Esophagus mucosa (tissue), 1 donor: ENCODE data around the gene L1CAM. TPM values are rescaled to one million over a fixed set of nuclear protein-coding genes. Genes with fewer than 3 reads are reported as not detected.
"Not testable (repeated sequence)": the region's sequence is repeated elsewhere in the genome, so short reads cannot be mapped to it uniquely, and the experiment has no call there.

ENCODE experiments used
- ATAC-seq: fragments of 200-7000 bp; cut with Tn5 transposase; one replicate; pipeline ENCODE4 v1.9.1; 2020
- total RNA-seq: library from RNA; stranded (reverse); gene quantifications from one replicate; pipeline ENCODE4 v1.2.4, GENCODE V29; 2023
- donor health status: DM: yes; HTN: yes; CAD: no.

Gene L1CAM
- total RNA-seq, 1 donor from 2014 or later, result 0.80 TPM

DNA sequence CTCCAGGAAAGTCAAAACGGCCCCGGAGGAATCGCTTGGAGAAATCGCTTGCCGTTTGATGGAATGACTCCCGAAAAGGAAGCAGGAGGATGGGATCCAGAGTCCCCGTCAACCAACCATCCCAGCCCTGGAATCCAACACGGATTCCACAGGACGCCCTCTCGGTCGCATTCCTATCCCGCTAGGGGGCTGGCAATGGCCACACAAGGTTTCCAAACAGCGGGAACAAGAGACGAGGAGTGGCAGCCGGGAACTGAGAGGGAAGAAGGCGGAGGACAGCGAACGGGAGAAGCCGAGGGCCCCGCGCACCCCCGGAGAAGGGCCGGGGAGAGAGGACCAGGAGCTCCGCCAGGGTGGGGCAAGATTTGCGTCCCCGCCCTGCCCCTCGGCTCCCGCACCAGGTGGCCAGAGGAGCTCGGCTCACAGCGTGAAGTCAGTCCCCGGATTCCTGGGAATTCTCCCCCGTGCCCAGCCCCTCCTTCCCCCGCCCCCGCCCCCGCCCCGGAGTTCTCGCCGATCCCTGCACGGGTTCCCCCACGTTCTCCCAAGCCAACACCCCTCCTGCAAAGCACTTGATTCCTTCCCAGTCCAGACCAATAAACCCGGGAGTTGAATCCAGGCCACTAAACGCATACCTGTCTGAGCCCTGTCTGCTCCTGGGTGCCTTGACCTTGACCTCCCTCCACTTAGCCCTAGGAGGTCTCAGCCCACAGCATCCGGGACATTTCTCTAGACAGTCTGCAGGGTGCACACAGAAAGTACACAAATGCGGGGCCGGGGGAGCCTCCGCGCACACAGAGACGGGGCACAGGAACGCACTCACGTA lies 57.0 kb downstream of the L1CAM start:
- no peak for ATAC-seq

DNA sequence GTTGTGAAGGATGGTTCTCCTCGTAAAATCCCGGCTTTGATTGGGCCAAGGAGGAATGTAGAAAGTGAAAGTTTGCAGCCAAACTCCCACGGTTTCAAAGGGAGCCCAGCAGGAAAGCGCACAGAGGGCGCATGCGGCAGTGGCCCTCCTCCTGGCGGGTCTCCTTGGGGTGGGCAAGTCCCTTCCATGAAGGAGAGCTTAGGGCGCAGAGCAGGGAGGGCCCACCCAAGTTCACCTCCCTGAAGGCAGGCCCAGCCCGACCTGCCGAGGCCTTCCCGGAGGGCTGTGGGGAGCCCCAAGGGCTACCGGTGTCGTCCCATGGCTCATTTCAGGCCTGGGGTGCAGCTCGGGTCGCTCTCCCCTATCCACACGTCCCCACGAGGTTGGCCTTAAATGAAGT lies 57.7 kb downstream of the L1CAM start:
- ATAC-seq, result no peak

DNA sequence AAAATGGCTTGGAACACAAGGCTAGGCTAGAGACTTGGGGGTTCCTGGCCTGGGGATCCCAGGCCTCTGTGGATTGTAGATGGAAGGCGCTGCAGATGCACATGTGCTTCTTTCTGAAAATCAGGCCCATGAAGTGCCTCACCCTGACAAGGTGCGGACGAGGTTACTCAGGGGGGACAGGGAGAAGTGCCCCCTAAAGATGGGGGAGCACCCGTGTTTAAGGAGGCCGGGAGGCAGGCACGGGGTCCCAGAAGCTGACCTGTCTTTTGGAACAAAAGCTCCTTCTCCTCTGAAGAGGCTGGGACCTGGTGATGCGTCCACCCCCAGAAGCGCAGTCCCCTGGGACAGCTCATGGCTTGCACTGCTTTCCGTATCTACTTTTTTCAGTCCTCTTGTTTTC lies 58.1 kb downstream of the L1CAM start:
- no peak for ATAC-seq

DNA sequence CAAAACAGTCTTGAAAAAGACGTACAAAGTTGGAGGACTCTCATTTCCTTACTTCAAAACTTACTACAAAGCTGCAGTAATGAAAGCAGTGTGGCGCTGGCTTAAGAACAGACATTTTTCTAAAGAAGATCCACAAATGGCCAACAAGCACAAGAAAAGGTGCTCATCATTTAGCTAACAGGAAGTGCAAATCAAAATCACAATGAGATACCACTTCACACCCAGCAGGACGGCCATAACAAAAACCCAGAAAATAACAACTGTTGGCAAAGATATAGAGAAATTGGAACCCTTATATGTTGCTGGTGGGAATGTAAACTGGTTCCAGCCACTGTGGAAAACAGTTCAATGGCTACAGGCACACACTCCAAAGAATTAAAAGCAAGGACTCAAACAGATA lies 59.0 kb downstream of the L1CAM start:
- no peak for ATAC-seq

DNA sequence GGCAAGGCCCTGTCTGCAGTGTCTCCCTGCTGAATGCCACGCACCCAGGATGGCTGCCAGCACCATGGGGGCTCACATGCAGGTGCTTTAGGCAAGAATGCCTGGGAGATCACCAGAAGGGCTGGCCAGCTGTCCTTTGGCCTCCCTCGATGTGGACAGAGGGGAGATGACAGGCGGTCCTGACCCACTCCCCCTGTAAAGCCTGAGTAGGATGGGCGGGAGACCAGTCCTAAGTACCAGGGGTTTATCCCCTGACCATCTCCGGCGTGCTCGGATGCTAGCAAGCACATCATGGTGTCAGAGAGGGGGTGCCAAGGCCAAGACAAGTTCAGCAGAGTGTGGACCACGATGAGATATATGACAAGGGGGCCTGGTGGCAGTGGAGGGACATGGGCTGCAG lies 60.9 kb downstream of the L1CAM start:
- ATAC-seq, result no peak

DNA sequence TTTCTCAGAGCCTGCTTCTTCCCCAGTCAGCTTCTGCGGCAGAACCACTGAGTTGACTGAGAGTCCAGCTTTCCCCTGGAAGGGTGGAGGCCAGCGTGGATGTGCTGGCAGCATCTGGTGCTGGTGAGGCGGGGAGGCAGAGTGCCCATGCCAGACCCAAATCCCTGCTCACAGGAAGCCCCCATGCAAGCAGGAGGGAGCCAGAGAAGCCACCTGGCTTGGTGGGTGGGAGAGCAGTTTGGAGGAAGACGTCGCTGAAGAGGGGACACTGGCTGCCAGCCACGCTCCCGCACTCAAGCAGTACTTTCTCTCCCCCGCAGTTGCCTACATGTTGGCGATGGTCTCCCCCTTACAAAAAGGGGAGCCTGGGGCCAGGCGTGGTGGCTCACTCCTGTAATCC lies 61.6 kb downstream of the L1CAM start:
- no peak for ATAC-seq

DNA sequence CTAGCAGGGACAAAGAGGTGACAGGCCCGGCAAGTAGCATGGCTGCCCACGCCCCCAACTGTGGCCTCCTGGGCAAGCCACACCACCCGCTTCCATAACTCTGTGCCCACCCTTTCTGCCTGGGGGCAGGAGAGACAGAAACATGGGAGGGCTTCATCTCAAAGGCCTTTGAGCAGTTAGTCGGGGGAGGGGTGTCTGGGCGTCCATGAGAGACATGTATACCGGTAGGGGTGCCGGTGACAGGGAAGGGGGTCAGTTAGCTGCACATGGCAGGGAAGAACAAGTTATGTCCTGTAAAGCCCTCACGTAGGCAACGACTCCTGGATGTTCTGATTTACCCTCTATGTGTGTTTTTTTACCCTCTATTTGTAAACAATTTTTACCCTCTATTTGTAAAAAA lies 64.9 kb downstream of the L1CAM start:
- ATAC-seq, result no peak

DNA sequence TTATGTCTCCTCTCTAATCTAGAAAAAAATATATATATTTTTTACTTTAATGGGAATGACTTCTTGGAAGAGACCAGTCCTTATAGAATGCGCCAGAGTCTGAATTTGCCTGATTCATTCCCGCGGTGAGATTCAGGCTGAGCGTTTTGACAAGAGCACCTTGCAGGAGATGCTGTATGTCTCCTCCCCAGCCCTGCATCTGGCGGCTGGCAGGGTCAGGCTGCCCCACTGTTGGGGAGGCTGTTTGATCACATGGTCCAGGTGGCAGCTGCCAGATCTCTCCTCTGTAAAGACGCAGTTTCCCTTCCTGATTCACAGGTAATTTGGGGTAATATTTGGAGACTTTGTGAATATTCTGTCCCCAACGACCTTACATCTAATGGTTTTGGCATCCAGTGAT lies 65.4 kb downstream of the L1CAM start:
- ATAC-seq, result no peak

DNA sequence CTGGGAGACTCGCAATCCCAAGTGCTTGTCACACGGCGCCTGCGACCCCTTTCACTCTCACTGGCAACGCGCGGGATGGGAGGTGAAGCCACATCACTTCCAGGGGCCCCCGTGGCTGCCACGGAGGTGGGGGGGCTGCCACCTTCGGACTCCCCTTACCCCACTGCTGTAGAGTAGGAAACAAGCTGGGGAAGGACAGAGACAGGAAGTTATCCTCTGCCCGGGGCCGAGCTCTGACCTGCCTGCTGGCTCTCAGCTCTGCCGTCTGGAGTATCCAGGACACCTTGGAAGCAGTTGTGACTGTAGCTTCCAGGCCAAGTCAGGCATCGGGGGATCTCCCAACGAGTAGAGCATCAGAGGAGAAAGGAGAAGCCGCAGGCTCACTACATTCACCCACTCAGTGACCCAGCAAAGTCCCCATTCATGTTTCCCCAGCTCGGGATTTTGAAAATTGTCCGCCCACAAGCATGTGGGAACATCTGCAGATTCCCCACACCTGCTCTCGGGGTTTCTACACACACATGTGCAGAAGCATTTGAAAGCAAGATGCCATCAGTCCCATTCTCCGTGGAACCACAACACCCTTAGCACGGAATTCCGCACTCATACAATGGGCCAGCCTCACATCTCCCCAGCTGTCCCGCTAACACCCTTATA lies 66.5 kb downstream of the L1CAM start:
- no peak for ATAC-seq

DNA sequence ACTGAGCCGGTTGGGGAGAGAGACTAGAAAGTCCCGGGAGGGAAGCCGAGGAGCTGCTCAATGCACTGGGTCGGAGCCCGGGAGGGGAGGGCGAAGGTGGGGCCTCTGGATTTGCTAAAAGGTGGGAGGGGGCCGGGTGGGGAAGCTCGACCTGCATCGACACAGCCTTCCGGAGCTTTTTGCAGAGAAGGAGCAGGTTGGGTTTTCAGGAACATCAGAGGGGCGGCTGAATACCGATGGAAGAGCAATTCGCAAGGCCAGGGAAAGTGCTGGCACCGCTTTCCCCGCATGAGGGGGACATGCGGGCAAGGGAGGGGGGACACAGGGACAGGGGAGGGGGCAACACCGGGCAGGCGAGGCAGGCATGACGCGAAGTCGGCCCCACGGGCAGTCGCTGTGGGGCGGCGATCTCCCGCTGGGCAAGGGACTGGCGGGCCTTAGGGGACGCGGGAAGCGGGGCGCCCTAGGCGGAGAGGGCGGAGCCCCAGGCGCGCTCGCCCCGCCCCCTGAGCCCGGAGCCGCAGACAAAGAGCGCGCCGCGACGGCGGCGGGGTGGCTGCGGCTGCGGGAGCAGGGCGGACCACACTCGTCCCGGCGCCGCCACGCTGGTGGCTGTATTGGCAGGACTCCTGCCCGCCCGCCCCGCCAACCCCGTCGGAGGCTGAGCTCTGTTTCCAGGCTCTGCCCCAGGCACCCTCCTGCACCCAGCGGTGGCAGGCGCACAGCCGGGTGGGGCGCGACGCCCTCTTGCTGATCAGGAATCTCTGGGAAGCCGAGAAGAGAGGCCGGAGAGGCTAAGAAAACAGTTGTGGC lies 67.2 kb downstream of the L1CAM start:
- peak; percentile 34 for ATAC-seq

DNA sequence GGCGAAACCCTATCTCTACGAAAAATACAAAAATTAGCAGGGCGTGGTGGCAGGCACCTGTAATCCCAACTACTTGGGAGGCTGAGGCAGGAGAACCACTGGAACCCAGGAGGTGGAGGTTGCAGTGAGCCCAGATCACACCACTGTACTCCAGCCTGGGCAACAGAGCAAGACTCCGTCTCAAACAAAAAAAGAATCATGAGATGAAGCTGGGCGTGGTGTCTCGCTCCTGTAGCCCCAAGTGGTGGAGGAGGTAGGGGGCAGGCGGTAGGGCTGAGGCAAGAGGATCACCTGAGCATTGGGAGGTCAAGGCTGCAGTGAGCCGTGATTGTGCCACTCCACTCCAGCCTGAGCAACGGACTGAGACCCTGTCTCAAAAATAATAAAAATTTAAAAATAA lies 67.9 kb downstream of the L1CAM start:
- ATAC-seq, result not testable (repeated sequence)

DNA sequence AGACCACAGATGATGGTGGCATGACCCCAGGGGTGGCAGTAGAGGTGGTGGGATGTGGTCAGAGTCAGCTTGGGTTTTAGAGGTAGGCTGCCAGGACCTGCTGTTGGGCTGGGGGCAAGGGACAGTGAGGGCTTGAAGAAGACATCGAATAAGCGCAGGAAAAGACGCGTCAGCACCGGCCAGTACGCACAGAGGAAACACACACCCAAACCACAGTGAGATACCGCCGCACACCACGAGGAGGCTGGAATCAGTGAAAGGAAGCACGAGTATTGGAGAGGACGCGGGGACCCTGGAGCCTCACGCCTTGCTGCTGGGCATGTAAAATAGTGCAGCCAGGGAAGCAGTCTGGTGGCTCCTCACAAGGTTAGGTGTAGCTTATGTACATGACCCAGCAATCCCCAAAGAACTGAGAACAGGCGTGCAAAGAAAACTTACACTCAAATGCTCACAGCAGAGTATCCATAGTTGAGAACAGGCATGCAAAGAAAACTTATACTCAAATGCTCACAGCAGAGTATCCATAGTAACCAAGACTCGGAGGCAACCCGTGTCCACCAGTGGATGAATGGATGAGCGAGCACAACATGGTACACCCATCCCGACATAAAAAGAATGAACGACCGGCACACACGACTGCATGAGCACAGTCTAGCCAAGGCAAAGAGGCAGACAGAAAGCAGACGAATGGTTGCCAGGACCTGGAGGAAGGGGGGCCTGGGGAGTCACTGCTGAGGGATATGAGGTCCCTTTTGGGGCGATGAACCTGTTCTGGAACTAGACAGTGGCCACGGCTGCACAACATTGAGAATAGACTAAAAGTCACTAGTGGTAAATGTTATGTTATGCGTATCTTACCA lies 68.9 kb downstream of the L1CAM start:
- no peak for ATAC-seq

DNA sequence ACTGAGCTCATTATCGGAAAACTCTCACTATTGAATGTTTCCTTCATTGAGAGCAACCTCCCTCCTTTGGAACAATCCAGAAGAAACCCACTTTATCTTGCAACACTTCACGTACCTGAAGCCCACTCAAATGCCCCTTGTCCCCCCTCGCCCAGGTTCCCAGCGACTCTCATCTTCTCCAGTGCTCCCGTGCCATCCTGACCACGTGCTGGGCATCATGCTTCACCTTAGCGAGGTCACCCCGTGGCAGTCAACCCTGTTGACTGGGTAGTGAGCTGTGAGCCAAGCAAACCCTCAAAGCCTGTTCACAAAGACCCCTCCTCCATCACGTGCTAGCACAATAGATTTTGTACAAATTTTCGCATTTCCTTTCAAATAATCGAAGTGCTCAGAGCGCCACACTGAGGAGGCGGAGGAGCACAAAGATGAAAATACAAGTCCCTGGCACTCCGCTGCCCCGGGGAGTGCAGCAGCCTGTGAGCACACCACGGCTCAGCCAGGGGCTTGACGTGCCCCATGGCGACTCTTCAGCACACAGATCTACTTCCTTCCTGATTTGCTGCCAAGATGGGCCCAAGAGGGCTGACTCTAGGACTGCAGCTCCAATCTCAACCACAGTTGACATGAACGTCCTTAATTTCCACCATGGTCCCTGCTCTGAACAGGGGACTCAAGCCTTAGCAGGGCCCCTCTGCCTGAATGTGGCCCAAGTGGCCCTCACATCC lies 71.2 kb downstream of the L1CAM start:
- ATAC-seq, result no peak

DNA sequence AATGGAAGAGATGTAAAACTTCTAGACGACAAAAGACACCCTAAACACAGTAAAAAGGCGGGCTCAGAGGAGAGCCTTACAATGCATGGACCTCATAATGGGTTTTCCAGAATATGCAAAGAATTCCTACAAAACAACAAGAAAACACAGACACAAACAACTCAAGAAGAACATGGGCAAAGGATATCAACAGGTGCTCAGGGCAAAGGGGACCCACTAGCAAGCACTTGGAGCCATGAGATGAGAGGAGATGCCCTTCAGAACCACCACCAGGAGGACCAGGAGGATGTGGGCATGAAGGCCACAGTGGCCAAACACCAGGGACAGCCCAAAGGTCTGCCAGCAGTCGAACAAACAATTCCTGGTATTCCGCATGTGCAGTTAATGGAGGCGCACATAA lies 72.8 kb downstream of the L1CAM start:
- no peak for ATAC-seq

DNA sequence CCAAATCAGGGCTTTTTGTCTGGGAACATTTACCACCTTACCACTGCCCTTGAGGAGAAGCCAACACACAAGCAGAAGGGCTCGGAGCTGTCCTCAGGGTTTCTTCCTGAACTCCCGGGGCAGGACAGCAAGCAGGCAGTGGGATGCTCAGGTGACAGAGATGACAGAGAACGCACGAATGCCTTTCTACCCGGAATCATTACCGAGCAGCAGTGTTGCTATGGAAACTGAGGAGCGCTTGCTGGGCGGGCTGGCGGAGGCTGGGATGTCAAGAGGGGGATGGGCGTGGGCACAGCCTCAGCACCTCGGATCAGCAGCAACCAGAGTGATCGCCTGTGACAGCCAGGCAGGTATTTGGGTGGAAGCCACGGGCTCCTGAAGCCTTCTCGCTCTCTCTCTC lies 73.8 kb downstream of the L1CAM start:
- no peak for ATAC-seq

Other genes with a start within 250 kb of the L1CAM start
- gene DUSP9, start 239.0 kb downstream of the L1CAM start, total RNA-seq, result 0.76 TPM
- 1.00 TPM for gene PNCK, start 212.4 kb downstream of the L1CAM start, total RNA-seq
- gene SLC6A8, start 198.2 kb downstream of the L1CAM start, total RNA-seq, result 62.0 TPM
- gene BCAP31, start 161.8 kb downstream of the L1CAM start, total RNA-seq, result 191 TPM
- 2.5 TPM for gene ABCD1, start 161.3 kb downstream of the L1CAM start, total RNA-seq
- 11.2 TPM for gene PLXNB3, start 121.9 kb downstream of the L1CAM start, total RNA-seq
- gene SRPK3, start 105.1 kb downstream of the L1CAM start, total RNA-seq, result 0.12 TPM
- gene IDH3G, start 91.8 kb downstream of the L1CAM start, total RNA-seq, result 32.6 TPM
- 168 TPM for gene SSR4, start 91.5 kb downstream of the L1CAM start, total RNA-seq
- 0.68 TPM for gene PDZD4, start 55.6 kb downstream of the L1CAM start, total RNA-seq
- 0.20 TPM for gene AVPR2, start 18.5 kb upstream of the L1CAM start, total RNA-seq
- gene ARHGAP4, start 40.1 kb upstream of the L1CAM start, total RNA-seq, result 7.5 TPM
- gene NAA10, start 48.9 kb upstream of the L1CAM start, total RNA-seq, result 73.6 TPM
- 0.52 TPM for gene RENBP, start 58.5 kb upstream of the L1CAM start, total RNA-seq
- gene HCFC1, start 85.6 kb upstream of the L1CAM start, total RNA-seq, result 33.0 TPM
- 5.1 TPM for gene TMEM187, start 86.6 kb upstream of the L1CAM start, total RNA-seq
- gene IRAK1, start 133.7 kb upstream of the L1CAM start, total RNA-seq, result 97.8 TPM
- 25.1 TPM for gene MECP2, start 211.5 kb upstream of the L1CAM start, total RNA-seq